Glomerular endothelial cell (primary cell): ENCODE measurements around the gene SYTL1. TPM values are rescaled to one million over a fixed set of nuclear protein-coding genes. Genes with fewer than 3 reads are reported as not detected.

Source experiments
- DNase-seq: peaks from one replicate; pipeline ENCODE4 v3.0.0-alpha.2; 2011; ENCODE audit warnings: low read depth, low spot score; ENCODE audit errors: extremely low read depth
- total RNA-seq: library from RNA; depleted of rRNA; stranded (reverse); fragments of >200 nt; gene quantifications from 2 replicates; pipeline ENCODE4 v1.2.3, GENCODE V29; 2015

The SYTL1 gene
- total RNA-seq, 1 donor from 2014 or later: 5.4 TPM

GRCh38 chr1:27361553-27361952 is 19.7 kb downstream of the SYTL1 start:
- DNase-seq: no peak

- no peak for DNase-seq
These were observed 22.2 kb downstream of the SYTL1 start for GRCh38 chr1:27363766-27364695.

GRCh38 chr1:27364696-27365371 is 23.0 kb downstream of the SYTL1 start:
- no peak for DNase-seq

GRCh38 chr1:27365372-27366112 is 23.7 kb downstream of the SYTL1 start:
- DNase-seq: no peak

GRCh38 chr1:27366113-27366410 is 24.2 kb downstream of the SYTL1 start:
- no peak for DNase-seq

GRCh38 chr1:27366411-27367159 is 24.8 kb downstream of the SYTL1 start, which contains the start of gene MAP3K6:
Gene MAP3K6, minus strand, starts transcription at chr1:27366961. Its CDS starts 364 bp downstream, at chr1:27366597.
- no peak for DNase-seq

- no peak for DNase-seq
These were observed 25.4 kb downstream of the SYTL1 start for GRCh38 chr1:27367160-27367650.

GRCh38 chr1:27368869-27369582 is 27.2 kb downstream of the SYTL1 start:
- no peak for DNase-seq

- no peak for DNase-seq
These were observed 30.4 kb downstream of the SYTL1 start for GRCh38 chr1:27372022-27372807.

GRCh38 chr1:27372808-27373690 is 31.2 kb downstream of the SYTL1 start:
- no peak for DNase-seq

- DNase-seq: no peak
These were observed 32.7 kb downstream of the SYTL1 start, which contains the start of gene FCN3 for GRCh38 chr1:27374362-27375086. Gene FCN3, minus strand, starts transcription at chr1:27374824. Its CDS starts 6 bp downstream, at chr1:27374818.

- DNase-seq: no peak
These were observed 36.1 kb downstream of the SYTL1 start for GRCh38 chr1:27377760-27378495.

- no peak for DNase-seq
These were observed 37.8 kb downstream of the SYTL1 start for GRCh38 chr1:27379564-27380122.

- no peak for DNase-seq
These were observed 38.4 kb downstream of the SYTL1 start for GRCh38 chr1:27380224-27380623.

GRCh38 chr1:27380766-27381733 is 39.2 kb downstream of the SYTL1 start:
- DNase-seq: no peak
